SK-N-SH treated with all-trans-retinoic acid at 6 μM for 48 hours (cell line): Measurements from ENCODE around the gene ALK.
A peak's percentile ranks its signal among the peaks of the same experiment; 100 is the strongest.

Experiments
- ATAC-seq: fragments of 200-7000 bp; cut with Tn5 transposase; 3 replicates; pipeline ENCODE4 v1.9.1; 2020; ENCODE audit warnings: mild to moderate bottlenecking, moderate library complexity
- ARNTL ChIP-seq: fragments of 450-650 bp; formaldehyde crosslinking; IDR thresholded peaks from 2 replicates; pipeline ENCODE4 v1.5.0; 2020; ENCODE audit warnings: low read depth, mild to moderate bottlenecking, moderate library complexity, borderline replicate concordance
- BACH2 ChIP-seq: fragments of 250-450 bp; sonication (Bioruptor Pico); IDR thresholded peaks from 2 replicates; pipeline ENCODE4 v1.9.0; 2021; ENCODE audit warnings: mild to moderate bottlenecking, borderline replicate concordance
- CREB5 ChIP-seq: fragments of 250-450 bp; sonication (Bioruptor Pico); IDR thresholded peaks from 2 replicates; pipeline ENCODE4 v1.5.1; 2020; ENCODE audit warnings: low read depth, mild to moderate bottlenecking, moderate library complexity
- CSDC2 ChIP-seq: fragments of 250-450 bp; sonication (Bioruptor Pico); IDR thresholded peaks from 2 replicates; pipeline ENCODE4 v1.5.0; 2020; ENCODE audit warnings: mild to moderate bottlenecking, moderate library complexity
- CSRNP3 ChIP-seq: fragments of 250-450 bp; sonication (Bioruptor Pico); IDR thresholded peaks from 2 replicates; pipeline ENCODE4 v1.5.1; 2021; ENCODE audit warnings: mild to moderate bottlenecking, moderate library complexity
- ESRRG ChIP-seq: fragments of 250-450 bp; sonication (Bioruptor Pico); IDR thresholded peaks from 2 replicates; pipeline ENCODE4 v1.6.1; 2021; ENCODE audit warnings: mild to moderate bottlenecking
- GLIS3 ChIP-seq: fragments of 250-450 bp; sonication (Bioruptor Pico); IDR thresholded peaks from 2 replicates; pipeline ENCODE4 v1.5.0; 2020; ENCODE audit warnings: mild to moderate bottlenecking, moderate library complexity
- ISL1 ChIP-seq: fragments of 250-450 bp; sonication (Bioruptor Pico); IDR thresholded peaks from 2 replicates; pipeline ENCODE4 v2.1.2; 2022; ENCODE audit warnings: mild to moderate bottlenecking, moderate library complexity
- OSR1 ChIP-seq: fragments of 250-450 bp; sonication (Bioruptor Pico); IDR thresholded peaks from 2 replicates; pipeline ENCODE4 v1.8.0; 2022; ENCODE audit warnings: moderate library complexity, mild to moderate bottlenecking, inconsistent platforms
- PATZ1 ChIP-seq: fragments of 250-450 bp; sonication (Bioruptor Pico); IDR thresholded peaks from 2 replicates; pipeline ENCODE4 v1.8.0; 2020; ENCODE audit warnings: mild to moderate bottlenecking, moderate library complexity, borderline replicate concordance
- PPARA ChIP-seq: fragments of 250-450 bp; sonication (Bioruptor Pico); IDR thresholded peaks from 2 replicates; pipeline ENCODE4 v1.5.0; 2020; ENCODE audit warnings: mild to moderate bottlenecking, borderline replicate concordance
- RARB ChIP-seq: fragments of 250-450 bp; sonication (Bioruptor Pico); IDR thresholded peaks from 2 replicates; pipeline ENCODE4 v1.8.0; 2021; ENCODE audit warnings: mild to moderate bottlenecking, moderate library complexity
- SNAI2 ChIP-seq: fragments of 250-450 bp; sonication (Bioruptor Pico); IDR thresholded peaks from 2 replicates; pipeline ENCODE4 v1.5.0; 2020; ENCODE audit warnings: mild to moderate bottlenecking, moderate library complexity
- TOX ChIP-seq: fragments of 250-450 bp; sonication (Bioruptor Pico); IDR thresholded peaks from 2 replicates; pipeline ENCODE4 v1.8.0; 2021; ENCODE audit warnings: mild to moderate bottlenecking, moderate library complexity, borderline replicate concordance
- TSHZ2 ChIP-seq: fragments of 250-450 bp; sonication (Bioruptor Pico); IDR thresholded peaks from 2 replicates; pipeline ENCODE4 v1.5.0; 2020; ENCODE audit warnings: mild to moderate bottlenecking, moderate library complexity
- ZC3H10 ChIP-seq: fragments of 250-450 bp; sonication (Bioruptor Pico); IDR thresholded peaks from 2 replicates; pipeline ENCODE4 v1.5.1; 2021; ENCODE audit warnings: mild to moderate bottlenecking, moderate library complexity
- ZFP3 ChIP-seq: fragments of 250-450 bp; sonication (Bioruptor Pico); IDR thresholded peaks from 2 replicates; pipeline ENCODE4 v1.5.0; 2020; ENCODE audit warnings: mild to moderate bottlenecking, moderate library complexity
- ZFP30 ChIP-seq: fragments of 450-650 bp; formaldehyde crosslinking; IDR thresholded peaks from 2 replicates; pipeline ENCODE4 v1.5.0; 2022; ENCODE audit warnings: mild to moderate bottlenecking, moderate library complexity
- ZNF565 ChIP-seq: fragments of 450-650 bp; formaldehyde crosslinking; conservative IDR thresholded peaks from 2 replicates; pipeline ENCODE4 v1.5.0; 2020; ENCODE audit warnings: low read depth, mild to moderate bottlenecking, moderate library complexity
- ZNF70 ChIP-seq: fragments of 450-650 bp; formaldehyde crosslinking; IDR thresholded peaks from 2 replicates; pipeline ENCODE4 v1.5.0; 2020; ENCODE audit warnings: mild to moderate bottlenecking, moderate library complexity
- ZNF8 ChIP-seq: fragments of 450-650 bp; formaldehyde crosslinking; IDR thresholded peaks from 2 replicates; pipeline ENCODE4 v1.5.0; 2020; ENCODE audit warnings: mild to moderate bottlenecking, moderate library complexity

Gene ALK

GRCh38 chr2:29389686-29390085 is 531.7 kb downstream of the ALK start:
- no peak for TF ChIP-seq OSR1
- no peak for TF ChIP-seq ZFP3 (CRISPR knock-in tag)
- TF ChIP-seq ZNF565 = no peak
- TF ChIP-seq RARB = no peak
- no peak for TF ChIP-seq ZFP30 (CRISPR knock-in tag)
- TF ChIP-seq CREB5 (CRISPR knock-in tag) = no peak
- TF ChIP-seq ARNTL (CRISPR knock-in tag) = no peak
- TF ChIP-seq BACH2 = no peak
- no peak for TF ChIP-seq ESRRG (CRISPR knock-in tag)
- TF ChIP-seq ZNF70 (CRISPR knock-in tag) = no peak
- no peak for TF ChIP-seq ZC3H10 (CRISPR knock-in tag)
- TF ChIP-seq CSRNP3 (CRISPR knock-in tag) = no peak
- TF ChIP-seq CSDC2 = no peak
- no peak for TF ChIP-seq SNAI2 (CRISPR knock-in tag)
- no peak for TF ChIP-seq TOX
- no peak for TF ChIP-seq PPARA
- no peak for ATAC-seq

GRCh38 chr2:29388071-29388470 is 533.3 kb downstream of the ALK start:
- no peak for ATAC-seq
- TF ChIP-seq CSRNP3 (CRISPR knock-in tag) (no peak), RARB (no peak), PATZ1 (CRISPR knock-in tag) (no peak), ZC3H10 (CRISPR knock-in tag) (no peak), ZNF70 (CRISPR knock-in tag) (no peak), ARNTL (CRISPR knock-in tag) (no peak), PPARA (no peak)
- TF ChIP-seq, all 23 proteins: peak for 0

- ATAC-seq = no peak
- TF ChIP-seq CSRNP3 (CRISPR knock-in tag) (no peak), ISL1 (CRISPR knock-in tag) (peak; percentile 33; the same call in 1 of the 2 replicates), PPARA (no peak)
Measured at GRCh38 chr2:29382486-29382885, 538.9 kb downstream of the ALK start.

- no peak for ATAC-seq
- TF ChIP-seq CSRNP3 (CRISPR knock-in tag) = no peak
- no peak for TF ChIP-seq TOX
- no peak for TF ChIP-seq BACH2
- TF ChIP-seq CREB5 (CRISPR knock-in tag) = no peak
- TF ChIP-seq TSHZ2 (CRISPR knock-in tag) = no peak
- TF ChIP-seq ZNF8 (CRISPR knock-in tag) = no peak
- no peak for TF ChIP-seq ZFP30 (CRISPR knock-in tag)
- TF ChIP-seq RARB = no peak
- no peak for TF ChIP-seq PPARA
- no peak for TF ChIP-seq ESRRG (CRISPR knock-in tag)
- no peak for TF ChIP-seq GLIS3 (CRISPR knock-in tag)
- no peak for TF ChIP-seq ZNF565
- no peak for TF ChIP-seq ZFP3 (CRISPR knock-in tag)
- TF ChIP-seq ARNTL (CRISPR knock-in tag) = no peak
- no peak for TF ChIP-seq ISL1 (CRISPR knock-in tag)
- no peak for TF ChIP-seq ZC3H10 (CRISPR knock-in tag)
Measured at GRCh38 chr2:29377788-29378187, 543.6 kb downstream of the ALK start.
